Fibroblast of lung (primary cell): ENCODE data around the gene CD79B. TPM values are rescaled to one million over a fixed set of nuclear protein-coding genes. Genes with fewer than 3 reads are reported as not detected.
"Not testable (repeated sequence)": the region's sequence is repeated elsewhere in the genome, so short reads cannot be mapped to it uniquely, and the experiment has no call there.

Source experiments
- DNase-seq, 2 donors: peaks; one replicate each; pipeline versions ENCODE4 v3.0.0 to v3.0.0-alpha.2; 2010; ENCODE audit warnings: low read depth in 2 of 2
- H2AFZ ChIP-seq: 2 replicates; pipeline ENCODE4 v1.5.1; 2012; ENCODE audit warnings: low read length, control low read depth, inconsistent platforms
- H3K27ac ChIP-seq: 2 replicates; pipeline ENCODE4 v1.5.1; 2011; ENCODE audit warnings: low read length, control low read depth; ENCODE audit not compliant: insufficient read depth
- H3K27me3 ChIP-seq: 2 replicates; pipeline ENCODE4 v1.5.1; 2011; ENCODE audit warnings: mild to moderate bottlenecking, low read length; ENCODE audit not compliant: control insufficient read depth, insufficient read depth
- H3K36me3 ChIP-seq: 2 replicates; pipeline ENCODE4 v1.5.1; 2011; ENCODE audit warnings: low read length; ENCODE audit not compliant: control insufficient read depth, insufficient read depth
- H3K4me1 ChIP-seq: 2 replicates; pipeline ENCODE4 v1.5.1; 2011; ENCODE audit warnings: low read length; ENCODE audit not compliant: control insufficient read depth, insufficient read depth; ENCODE audit errors: extremely low read depth
- H3K4me2 ChIP-seq: 2 replicates; pipeline ENCODE4 v1.5.1; 2011; ENCODE audit warnings: low read length, control low read depth; ENCODE audit not compliant: insufficient read depth; ENCODE audit errors: extremely low read depth
- H3K4me3 ChIP-seq, 4 experiments: fragments of 200-600 bp in 1 of 4; sonication (generic) in 1 of 4; replicated peaks in 1 of 4; 2 replicates each; pipeline ENCODE4 v1.5.1; 2011 to 2016; ENCODE audit warnings: low read length in 4 of 4, low read depth in 3 of 4, mild to moderate bottlenecking in 3 of 4, control low read depth in 2 of 4, inconsistent platforms in 1 of 4, mixed read lengths in 1 of 4; ENCODE audit not compliant: insufficient read depth in 1 of 4; ENCODE audit errors: control extremely low read depth in 1 of 4
- H3K79me2 ChIP-seq: 2 replicates; pipeline ENCODE4 v1.5.1; 2012; ENCODE audit warnings: mild to moderate bottlenecking, low read length, inconsistent platforms; ENCODE audit not compliant: control insufficient read depth, insufficient read depth
- H3K9ac ChIP-seq: 2 replicates; pipeline ENCODE4 v1.5.1; 2011; ENCODE audit warnings: mild to moderate bottlenecking, low read length, control low read depth; ENCODE audit not compliant: insufficient read depth
- H3K9me3 ChIP-seq: 2 replicates; pipeline ENCODE4 v1.5.1; 2012; ENCODE audit warnings: low read depth, low read length; ENCODE audit not compliant: control insufficient read depth, insufficient read depth
- H4K20me1 ChIP-seq: 2 replicates; pipeline ENCODE4 v1.5.1; 2011; ENCODE audit warnings: low read length; ENCODE audit not compliant: control insufficient read depth, insufficient read depth; ENCODE audit errors: extremely low read depth
- EZH2 ChIP-seq: IDR thresholded peaks from 2 replicates; pipeline ENCODE4 v1.5.1; 2012; ENCODE audit warnings: low read length, control low read depth, mild to moderate bottlenecking; ENCODE audit errors: missing control alignments
- polyA plus RNA-seq, 2 donors: library from polyadenylated mRNA; depleted of rRNA in 1 of 2; stranded (reverse) in 1 of 2; unstranded in 1 of 2; fragments of >200 nt; gene quantifications; 2 replicates each; pipeline ENCODE4 v1.2.1, GENCODE V29; 2011 to 2012; ENCODE audit warnings: missing spikeins in 1 of 2
- total RNA-seq: library from RNA; depleted of rRNA; stranded (reverse); fragments of >200 nt; gene quantifications from 2 replicates; pipeline ENCODE4 v1.2.1, GENCODE V29; 2014
- TF ChIP-seq, protein P1 (sequence below), 2 donors: IDR thresholded peaks in 1 of 2; conservative IDR thresholded peaks in 1 of 2; 1 replicate in 1 of 2; 2 replicates in 1 of 2; pipeline ENCODE4 v1.5.1; 2011 to 2012; ENCODE audit warnings: low read length in 2 of 2, control low read depth in 1 of 2, inconsistent platforms in 1 of 2, low read depth in 1 of 2, mild to moderate bottlenecking in 1 of 2

The CD79B gene
- total and polyA plus RNA-seq, 2 donors (not counting 1 experiment from before 2014, with no cell fraction given), result 0.17 to 0.72 TPM

DNA sequence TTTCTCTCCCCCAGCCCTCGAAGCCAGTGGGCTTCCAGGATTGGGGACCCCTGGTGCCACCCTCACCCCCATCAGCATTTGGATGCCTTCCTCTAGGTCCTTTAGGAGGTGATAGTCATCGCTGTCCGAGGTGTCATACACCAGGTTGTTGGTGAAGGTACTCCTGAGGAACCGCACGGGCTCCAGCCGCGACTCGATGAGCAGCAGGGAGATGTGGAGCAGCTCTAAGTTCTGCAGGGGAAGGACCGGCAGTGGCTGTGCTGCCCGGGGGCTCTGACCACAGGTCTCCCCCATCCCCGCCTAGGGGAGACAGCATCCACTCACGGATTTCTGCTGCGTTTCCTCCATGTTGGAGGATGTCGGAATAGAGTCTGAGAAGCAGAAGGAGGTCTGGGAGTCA is 22.0 kb downstream of the CD79B start:
- Histone ChIP-seq H3K27me3 (peaks cover 3% of the 10 kb centered on the region), H2AFZ (no peak overlapping the region), H3K4me1 (no peaks in the 10 kb centered on the region), H3K9me3 (no peaks in the 10 kb centered on the region), H3K9ac (no peak overlapping the region), H4K20me1 (no peaks in the 10 kb centered on the region), H3K4me2 (no peak overlapping the region), H3K79me2 (no peaks in the 10 kb centered on the region), H3K36me3 (no peaks in the 10 kb centered on the region), H3K27ac (no peak overlapping the region), H3K4me3 (no peak overlapping the region)
- TF ChIP-seq, protein P1, sequence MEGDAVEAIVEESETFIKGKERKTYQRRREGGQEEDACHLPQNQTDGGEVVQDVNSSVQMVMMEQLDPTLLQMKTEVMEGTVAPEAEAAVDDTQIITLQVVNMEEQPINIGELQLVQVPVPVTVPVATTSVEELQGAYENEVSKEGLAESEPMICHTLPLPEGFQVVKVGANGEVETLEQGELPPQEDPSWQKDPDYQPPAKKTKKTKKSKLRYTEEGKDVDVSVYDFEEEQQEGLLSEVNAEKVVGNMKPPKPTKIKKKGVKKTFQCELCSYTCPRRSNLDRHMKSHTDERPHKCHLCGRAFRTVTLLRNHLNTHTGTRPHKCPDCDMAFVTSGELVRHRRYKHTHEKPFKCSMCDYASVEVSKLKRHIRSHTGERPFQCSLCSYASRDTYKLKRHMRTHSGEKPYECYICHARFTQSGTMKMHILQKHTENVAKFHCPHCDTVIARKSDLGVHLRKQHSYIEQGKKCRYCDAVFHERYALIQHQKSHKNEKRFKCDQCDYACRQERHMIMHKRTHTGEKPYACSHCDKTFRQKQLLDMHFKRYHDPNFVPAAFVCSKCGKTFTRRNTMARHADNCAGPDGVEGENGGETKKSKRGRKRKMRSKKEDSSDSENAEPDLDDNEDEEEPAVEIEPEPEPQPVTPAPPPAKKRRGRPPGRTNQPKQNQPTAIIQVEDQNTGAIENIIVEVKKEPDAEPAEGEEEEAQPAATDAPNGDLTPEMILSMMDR (conservative IDR thresholded peaks at IDR 0.05 in 1 of 2, IDR thresholded peaks at IDR 0.05 in 1 of 2; ENCODE audit: low read depth in 1 of 2, low read length in 2 of 2), result no peak
- TF ChIP-seq EZH2, result no peak
- DNase-seq, result no peak

GRCh38 chr17:63909586-63909985 is 22.5 kb downstream of the CD79B start:
- not testable (repeated sequence) for H4K20me1 ChIP-seq, H3K4me1 ChIP-seq, H2AFZ ChIP-seq, H3K9ac ChIP-seq, H3K4me3 ChIP-seq, H3K4me2 ChIP-seq, H3K27me3 ChIP-seq, H3K79me2 ChIP-seq, DNase-seq, H3K9me3 ChIP-seq, H3K27ac ChIP-seq, H3K36me3 ChIP-seq

- not testable (repeated sequence) for H3K4me3 ChIP-seq, H3K9ac ChIP-seq, H3K27ac ChIP-seq, H2AFZ ChIP-seq, H3K9me3 ChIP-seq, H3K27me3 ChIP-seq, H3K79me2 ChIP-seq, H3K4me2 ChIP-seq, H3K4me1 ChIP-seq, H3K36me3 ChIP-seq, H4K20me1 ChIP-seq
- TF ChIP-seq, protein P1 (conservative IDR thresholded peaks at IDR 0.05 in 1 of 2, IDR thresholded peaks at IDR 0.05 in 1 of 2; ENCODE audit: low read depth in 1 of 2, low read length in 2 of 2), result peak in 1 of 2 donors; percentile 25
- DNase-seq, result peak in 1 of 2 donors; percentile 22
Observed at GRCh38 chr17:63907161-63907778, 24.9 kb downstream of the CD79B start.

- H3K4me2 ChIP-seq, H4K20me1 ChIP-seq, H3K4me1 ChIP-seq, H3K27me3 ChIP-seq, H3K4me3 ChIP-seq, H3K9me3 ChIP-seq, H3K9ac ChIP-seq, DNase-seq, H3K36me3 ChIP-seq, H3K27ac ChIP-seq, H3K79me2 ChIP-seq, H2AFZ ChIP-seq: not testable (repeated sequence)
Observed at GRCh38 chr17:63904796-63905195, 27.3 kb downstream of the CD79B start.
